H9 (cell line): ENCODE measurements around the gene LILRB3. TPM values are rescaled to one million over a fixed set of nuclear protein-coding genes. Genes with fewer than 3 reads are reported as not detected.
A peak's percentile ranks its signal among the peaks of the same experiment; 100 is the strongest.

Experiments used
- DNase-seq: peaks from one replicate; pipeline ENCODE4 v3.0.0-alpha.2; 2017
- H2AFZ ChIP-seq: one replicate; pipeline ENCODE4 v1.6.1; 2013; ENCODE audit warnings: mild to moderate bottlenecking, low read length, control low read depth, moderate library complexity
- H2AK5ac ChIP-seq: 2 replicates; pipeline ENCODE4 v1.6.1; 2013; ENCODE audit warnings: low read length, control low read depth, mixed read lengths; ENCODE audit not compliant: insufficient read length
- H2BK120ac ChIP-seq: one replicate; pipeline ENCODE4 v1.6.1; 2013; ENCODE audit warnings: low read depth, mild to moderate bottlenecking, low read length, control low read depth, inconsistent platforms; ENCODE audit not compliant: poor library complexity, severe bottlenecking
- H2BK12ac ChIP-seq: 2 replicates; pipeline ENCODE4 v1.6.1; 2013; ENCODE audit warnings: low read length, control low read depth, mixed read lengths, low read depth; ENCODE audit not compliant: insufficient read length
- H2BK15ac ChIP-seq: 2 replicates; pipeline ENCODE4 v1.6.1; 2013; ENCODE audit warnings: low read depth, low read length, control low read depth
- H2BK20ac ChIP-seq: one replicate; pipeline ENCODE4 v1.6.1; 2013; ENCODE audit warnings: low read depth, mild to moderate bottlenecking, low read length, control low read depth, inconsistent platforms; ENCODE audit not compliant: poor library complexity, severe bottlenecking
- H2BK5ac ChIP-seq: 2 replicates; pipeline ENCODE4 v1.6.1; 2013; ENCODE audit warnings: low read length, control low read depth, mixed read lengths; ENCODE audit not compliant: insufficient read length
- H3K14ac ChIP-seq: 2 replicates; pipeline ENCODE4 v1.6.1; 2013; ENCODE audit warnings: low read length, control low read depth; ENCODE audit not compliant: insufficient read depth
- H3K18ac ChIP-seq: 2 replicates; pipeline ENCODE4 v1.6.1; 2013; ENCODE audit warnings: low read depth, mild to moderate bottlenecking, mixed read lengths, low read length, control low read depth; ENCODE audit not compliant: insufficient read length
- H3K23ac ChIP-seq: 2 replicates; pipeline ENCODE4 v1.6.1; 2013; ENCODE audit warnings: low read length, control low read depth, mixed read lengths, low read depth; ENCODE audit not compliant: insufficient read length
- H3K23me2 ChIP-seq: 2 replicates; pipeline ENCODE4 v1.6.1; 2013; ENCODE audit warnings: low read depth, mild to moderate bottlenecking, mixed read lengths, low read length, control low read depth; ENCODE audit not compliant: insufficient read length, poor library complexity, severe bottlenecking
- H3K27ac ChIP-seq: 2 replicates; pipeline ENCODE4 v1.5.1; 2013; ENCODE audit warnings: low read length, control low read depth, mixed read lengths, low read depth; ENCODE audit not compliant: insufficient read length
- H3K27me3 ChIP-seq: 2 replicates; pipeline ENCODE4 v1.6.1; 2013; ENCODE audit warnings: low read length, control low read depth, inconsistent platforms; ENCODE audit not compliant: insufficient read depth
- H3K4ac ChIP-seq: 2 replicates; pipeline ENCODE4 v1.6.1; 2013; ENCODE audit warnings: low read depth, mild to moderate bottlenecking, control low read depth, inconsistent platforms, low read length, moderate library complexity
- H3K4me1 ChIP-seq: 2 replicates; pipeline ENCODE4 v1.6.1; 2013; ENCODE audit warnings: low read length, control low read depth, inconsistent platforms; ENCODE audit not compliant: insufficient read depth
- H3K4me2 ChIP-seq: 2 replicates; pipeline ENCODE4 v1.6.1; 2013; ENCODE audit warnings: low read length, control low read depth, mixed read lengths; ENCODE audit not compliant: insufficient read length, insufficient read depth
- H3K56ac ChIP-seq: 2 replicates; pipeline ENCODE4 v1.6.1; 2013; ENCODE audit warnings: low read depth, mild to moderate bottlenecking, mixed read lengths, low read length, control low read depth; ENCODE audit not compliant: insufficient read length
- H3K79me1 ChIP-seq: 2 replicates; pipeline ENCODE4 v1.6.1; 2013; ENCODE audit warnings: low read depth, mild to moderate bottlenecking, moderate library complexity, low read length, control low read depth, inconsistent platforms; ENCODE audit not compliant: insufficient read depth, poor library complexity, severe bottlenecking
- H3K79me2 ChIP-seq: 2 replicates; pipeline ENCODE4 v1.6.1; 2013; ENCODE audit warnings: low read length, control low read depth, inconsistent platforms; ENCODE audit not compliant: insufficient read depth
- H3K9ac ChIP-seq: 2 replicates; pipeline ENCODE4 v1.6.1; 2013; ENCODE audit warnings: low read length, control low read depth, mixed read lengths; ENCODE audit not compliant: insufficient read length; ENCODE audit errors: extremely low read depth
- H3K9me3 ChIP-seq: one replicate; pipeline ENCODE4 v1.6.1; 2013; ENCODE audit warnings: low read depth, low read length, inconsistent platforms; ENCODE audit not compliant: control insufficient read depth
- H3T11ph ChIP-seq: one replicate; pipeline ENCODE4 v1.6.1; 2013; ENCODE audit warnings: mild to moderate bottlenecking, low read length, control low read depth, inconsistent platforms
- H4K20me1 ChIP-seq: one replicate; pipeline ENCODE4 v1.6.1; 2013; ENCODE audit not compliant: control insufficient read depth, insufficient read length, insufficient read depth
- H4K5ac ChIP-seq: 2 replicates; pipeline ENCODE4 v1.6.1; 2013; ENCODE audit warnings: low read depth, mild to moderate bottlenecking, mixed read lengths, low read length, control low read depth; ENCODE audit not compliant: insufficient read length
- H4K8ac ChIP-seq: replicated peaks from 2 replicates; pipeline ENCODE4 v1.6.1; 2013; ENCODE audit warnings: low read length, control low read depth, mixed read lengths, low read depth; ENCODE audit not compliant: insufficient read length
- H4K91ac ChIP-seq: 2 replicates; pipeline ENCODE4 v1.6.1; 2013; ENCODE audit warnings: low read depth, mild to moderate bottlenecking, moderate library complexity, mixed read lengths, low read length, control low read depth; ENCODE audit not compliant: insufficient read length
- H3K27ac Mint-ChIP-seq, 3 experiments: 2 replicates in 2 of 3; 3 replicates in 1 of 3; pipeline ENCODE4 v1.8.0; 2020 to 2021; ENCODE audit warnings: mixed read lengths in 3 of 3, mild to moderate bottlenecking in 1 of 3, moderate library complexity in 1 of 3
- H3K27me3 Mint-ChIP-seq: 2 replicates; pipeline ENCODE4 v1.8.0; 2021; ENCODE audit warnings: low read depth, mild to moderate bottlenecking, moderate library complexity, mixed read lengths
- H3K36me3 Mint-ChIP-seq, 3 experiments: 2 replicates in 2 of 3; 3 replicates in 1 of 3; pipeline ENCODE4 v1.8.0; 2020 to 2021; ENCODE audit warnings: low read depth in 3 of 3, mixed read lengths in 3 of 3; ENCODE audit not compliant: insufficient read depth in 1 of 3
- H3K4me1 Mint-ChIP-seq, 2 experiments: 2 replicates each; pipeline ENCODE4 v1.8.0; 2020; ENCODE audit warnings: mixed read lengths in 2 of 2
- H3K4me3 Mint-ChIP-seq, 2 experiments: 2 replicates in 1 of 2; 3 replicates in 1 of 2; pipeline ENCODE4 v1.8.0; 2020 to 2021; ENCODE audit warnings: mild to moderate bottlenecking in 2 of 2, mixed read lengths in 2 of 2, moderate library complexity in 1 of 2
- H3K9me3 Mint-ChIP-seq, 2 experiments: 2 replicates in 1 of 2; 3 replicates in 1 of 2; pipeline ENCODE4 v1.8.0; 2020; ENCODE audit warnings: mild to moderate bottlenecking in 2 of 2, mixed read lengths in 2 of 2, moderate library complexity in 1 of 2
- WGBS: extraction: QIAGEN DNeasy Blood & Tissue Kit; methylation state at CpG from one replicate; pipeline ENCODE4 v1.1.7; 2013; ENCODE audit warnings: missing lambda C conversion rate, low lambda C conversion rate, mixed read lengths; ENCODE audit not compliant: insufficient read length; ENCODE audit errors: extremely low coverage; 5-methylcytosine and 5-hydroxymethylcytosine counted together
- total RNA-seq: library from RNA; stranded (reverse); gene quantifications from 2 replicates; pipeline ENCODE4 v1.2.1, GENCODE V29; 2021
- TF ChIP-seq, protein P1 (sequence below): fragments of 200-600 bp; sonication (generic); conservative IDR thresholded peaks from 3 replicates; pipeline ENCODE4 v1.8.0; 2021; ENCODE audit warnings: antibody characterized with exemption, mild to moderate bottlenecking

LILRB3 gene
- total RNA-seq, 1 experiment from 2014 or later, result not detected

DNA sequence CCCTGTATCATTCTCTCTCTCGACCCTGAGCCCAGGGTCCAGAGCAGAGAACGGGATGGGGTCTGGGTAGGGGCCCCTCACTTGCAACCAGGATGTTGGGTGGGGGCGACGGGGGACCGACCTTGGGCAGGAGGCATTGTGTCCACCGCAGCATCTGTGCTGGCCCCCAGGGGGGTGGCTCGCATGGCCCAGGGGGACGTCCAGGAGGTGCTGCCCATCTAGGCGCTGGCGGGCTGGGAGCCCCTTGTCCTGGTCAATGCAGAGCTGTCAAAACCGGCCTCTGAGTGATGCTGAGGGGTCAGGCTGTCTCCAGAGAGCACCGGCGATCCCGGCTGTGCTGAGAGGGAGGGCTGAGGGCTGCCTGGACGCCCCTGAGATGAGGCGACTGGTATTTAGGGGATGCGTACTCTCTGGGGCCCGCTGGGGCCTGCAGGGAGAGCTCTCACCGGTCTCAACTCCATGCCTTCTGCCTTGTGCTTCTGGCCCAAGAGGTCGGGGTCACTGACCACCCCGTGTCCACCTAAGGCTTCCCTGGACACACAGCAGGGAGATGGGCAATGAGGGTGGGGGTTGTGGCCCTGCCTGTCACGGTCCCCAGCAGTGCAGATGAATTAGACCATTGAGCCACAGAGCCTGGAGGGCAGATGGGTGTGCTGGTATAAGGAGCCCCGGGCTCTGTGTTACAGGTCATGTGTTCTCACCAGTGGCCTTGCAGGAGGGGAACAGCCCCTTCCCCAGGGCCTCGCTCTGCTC, 13.6 kb downstream of the LILRB3 start:
- H3K4me1 ChIP-seq, result no peaks in the 10 kb centered on the region
- no peak overlapping the region for H3K18ac ChIP-seq
- DNase-seq, result peak; percentile 67
- TF ChIP-seq, protein P1, sequence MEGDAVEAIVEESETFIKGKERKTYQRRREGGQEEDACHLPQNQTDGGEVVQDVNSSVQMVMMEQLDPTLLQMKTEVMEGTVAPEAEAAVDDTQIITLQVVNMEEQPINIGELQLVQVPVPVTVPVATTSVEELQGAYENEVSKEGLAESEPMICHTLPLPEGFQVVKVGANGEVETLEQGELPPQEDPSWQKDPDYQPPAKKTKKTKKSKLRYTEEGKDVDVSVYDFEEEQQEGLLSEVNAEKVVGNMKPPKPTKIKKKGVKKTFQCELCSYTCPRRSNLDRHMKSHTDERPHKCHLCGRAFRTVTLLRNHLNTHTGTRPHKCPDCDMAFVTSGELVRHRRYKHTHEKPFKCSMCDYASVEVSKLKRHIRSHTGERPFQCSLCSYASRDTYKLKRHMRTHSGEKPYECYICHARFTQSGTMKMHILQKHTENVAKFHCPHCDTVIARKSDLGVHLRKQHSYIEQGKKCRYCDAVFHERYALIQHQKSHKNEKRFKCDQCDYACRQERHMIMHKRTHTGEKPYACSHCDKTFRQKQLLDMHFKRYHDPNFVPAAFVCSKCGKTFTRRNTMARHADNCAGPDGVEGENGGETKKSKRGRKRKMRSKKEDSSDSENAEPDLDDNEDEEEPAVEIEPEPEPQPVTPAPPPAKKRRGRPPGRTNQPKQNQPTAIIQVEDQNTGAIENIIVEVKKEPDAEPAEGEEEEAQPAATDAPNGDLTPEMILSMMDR, result no peak
- H2BK20ac ChIP-seq, result no peak overlapping the region
- no peak overlapping the region for H3K27ac ChIP-seq
- WGBS, result no CpG with 5 or more reads among the region's 24 CpGs
- no peak overlapping the region for H4K8ac ChIP-seq
- H2BK15ac ChIP-seq, result no peak overlapping the region
- H2BK5ac ChIP-seq, result no peak overlapping the region
- H3K4ac ChIP-seq, result no peak overlapping the region
- H3K9me3 Mint-ChIP-seq, result no peaks in the 10 kb centered on the region
- no peak overlapping the region for H2BK12ac ChIP-seq
- H3K14ac ChIP-seq, result no peak overlapping the region
- H3K9me3 ChIP-seq, result no peaks in the 10 kb centered on the region
- H3K79me1 ChIP-seq, result no peaks in the 10 kb centered on the region
- H3K27me3 ChIP-seq, result no peaks in the 10 kb centered on the region
- H3K79me2 ChIP-seq, result peaks cover 7% of the 10 kb centered on the region; the same call in 1 of the 2 replicates
- H2AK5ac ChIP-seq, result no peak overlapping the region
- H3K27me3 Mint-ChIP-seq, result peaks cover 3% of the 10 kb centered on the region
- peaks cover 3% of the 10 kb centered on the region for H4K20me1 ChIP-seq
- no peak overlapping the region for H4K91ac ChIP-seq
- H3K23me2 ChIP-seq, result no peaks in the 10 kb centered on the region
- peaks cover 25 to 40% of the 10 kb centered on the region in 2 experiments for H3K4me1 Mint-ChIP-seq
- H3K9ac ChIP-seq, result no peak overlapping the region
- peaks cover 54 to 67% (median 56%) of the 10 kb centered on the region in 3 experiments for H3K36me3 Mint-ChIP-seq
- no peak overlapping the region for H2BK120ac ChIP-seq
- H3T11ph ChIP-seq, result no peak overlapping the region
- H3K56ac ChIP-seq, result no peak overlapping the region
- peak overlapping the region in 1 of 2 experiments; percentile 44; a peak in 1 of 5 replicates for H3K4me3 Mint-ChIP-seq
- H3K23ac ChIP-seq, result no peak overlapping the region
- H3K27ac Mint-ChIP-seq, result peak overlapping the region in 2 of 3 experiments; percentile 44 to 85; a peak in 2 of 7 replicates
- H2AFZ ChIP-seq, result no peak overlapping the region
- no peak overlapping the region for H3K4me2 ChIP-seq
- H4K5ac ChIP-seq, result no peak overlapping the region
